ENCODE data around the gene RIC8B.

DNA sequence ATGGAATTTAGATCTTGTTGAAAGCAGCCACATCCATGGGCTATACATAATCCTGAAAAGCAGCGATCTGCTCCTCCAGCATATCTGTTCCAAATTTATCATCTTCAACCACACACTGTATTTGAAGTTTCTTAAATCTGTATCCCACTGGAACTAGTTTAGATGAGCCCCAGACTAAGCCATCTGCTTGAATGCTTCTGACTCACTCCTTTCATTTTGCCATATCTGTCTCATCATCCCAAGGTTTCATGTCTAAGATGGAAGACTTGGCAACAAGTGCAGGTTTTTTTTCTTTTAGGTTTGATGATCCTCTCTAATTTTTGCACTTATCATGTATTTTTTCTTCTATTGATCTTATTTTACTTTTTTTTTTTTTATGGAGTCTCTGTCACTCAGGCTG is 126.8 kb downstream of the RIC8B start:
- TF ChIP-seq TAF1 (IDR thresholded peaks at IDR 0.05; ENCODE audit: borderline replicate concordance, insufficient read depth, low read length) (no peak), POLR2AphosphoS5 (IDR thresholded peaks at IDR 0.05; ENCODE audit: low read depth, low read length) (no peak), REST (IDR thresholded peaks at IDR 0.05; ENCODE audit: insufficient read depth in 1 of 2, low read depth in 2 of 2, low read length in 2 of 2) (no peak), SIN3A (IDR thresholded peaks at IDR 0.05; ENCODE audit: borderline replicate concordance, insufficient read depth, low read length) (no peak)
